ENCODE results near the gene PHACTR1. TPM values are rescaled to one million over a fixed set of nuclear protein-coding genes. Genes with fewer than 3 reads are reported as not detected.

The PHACTR1 gene
- total RNA-seq, 1 donor from 2014 or later, result 8.5 TPM

- DNase-seq (ENCODE audit: low read depth), result peak; percentile 8
- Mint-ChIP-seq H3K36me3 (ENCODE audit: low read depth, unreplicated experiment) (no peaks in the 10 kb centered on the region), H3K27ac (ENCODE audit: unreplicated experiment) (no peak overlapping the region), H3K27me3 (ENCODE audit: low read depth, unreplicated experiment) (peaks cover 44% of the 10 kb centered on the region), H3K4me1 (ENCODE audit: low read depth, unreplicated experiment) (peaks cover 1% of the 10 kb centered on the region), H3K9me3 (ENCODE audit: unreplicated experiment) (no peaks in the 10 kb centered on the region), H3K4me3 (ENCODE audit: unreplicated experiment) (peak overlapping the region; percentile 79)
- TF ChIP-seq CTCF (IDR thresholded peaks at IDR 0.05; ENCODE audit: insufficient read depth, low read depth, low read length) (no peak), EZH2 (IDR thresholded peaks at IDR 0.05; ENCODE audit: insufficient read depth, low read length) (no peak)
- H3K4me3 ChIP-seq (ENCODE audit: insufficient read depth, low read depth, low read length), result no peak overlapping the region
- no peak for FAIRE-seq
- H2AFZ ChIP-seq (ENCODE audit: low read depth, low read length), result peak overlapping the region; percentile 35
- H3K9ac ChIP-seq (ENCODE audit: low read length), result no peak overlapping the region
- H3K27me3 ChIP-seq (ENCODE audit: insufficient read depth, low read length), result peaks cover 17% of the 10 kb centered on the region
- H3K4me1 ChIP-seq (ENCODE audit: insufficient read depth, low read length), result no peaks in the 10 kb centered on the region
- H3K27ac ChIP-seq (ENCODE audit: low read depth, low read length), result no peak overlapping the region
- H3K4me2 ChIP-seq (ENCODE audit: low read length), result peak overlapping the region; percentile 79
- no peaks in the 10 kb centered on the region for H3K36me3 ChIP-seq (ENCODE audit: insufficient read depth, low read length)
- no peaks in the 10 kb centered on the region for H4K20me1 ChIP-seq (ENCODE audit: insufficient read depth, low read length)
- H3K9me3 ChIP-seq (ENCODE audit: insufficient read depth, low read depth, low read length), result no peaks in the 10 kb centered on the region
- no peaks in the 10 kb centered on the region for H3K79me2 ChIP-seq (ENCODE audit: insufficient read depth, low read length)
Measured at GRCh38 chr6:12748815-12749521, 32.4 kb downstream of the PHACTR1 start.

- peak overlapping the region; percentile 58 for H2AFZ ChIP-seq (ENCODE audit: low read depth, low read length)
- no peak overlapping the region for H3K27ac Mint-ChIP-seq (ENCODE audit: unreplicated experiment)
- H3K4me3 Mint-ChIP-seq (ENCODE audit: unreplicated experiment), result peak overlapping the region; percentile 91
- H3K27ac ChIP-seq (ENCODE audit: low read depth, low read length), result no peak overlapping the region
- no peaks in the 10 kb centered on the region for H3K9me3 Mint-ChIP-seq (ENCODE audit: unreplicated experiment)
- TF ChIP-seq CTCF (IDR thresholded peaks at IDR 0.05; ENCODE audit: insufficient read depth, low read depth, low read length), result no peak
- no peak for TF ChIP-seq EZH2 (IDR thresholded peaks at IDR 0.05; ENCODE audit: insufficient read depth, low read length)
- no peaks in the 10 kb centered on the region for H3K9me3 ChIP-seq (ENCODE audit: insufficient read depth, low read depth, low read length)
- no peaks in the 10 kb centered on the region for H3K79me2 ChIP-seq (ENCODE audit: insufficient read depth, low read length)
- FAIRE-seq (no peak), DNase-seq (ENCODE audit: low read depth) (no peak)
- H3K27me3 Mint-ChIP-seq (ENCODE audit: low read depth, unreplicated experiment), result peaks cover 44% of the 10 kb centered on the region
- no peaks in the 10 kb centered on the region for H4K20me1 ChIP-seq (ENCODE audit: insufficient read depth, low read length)
- no peaks in the 10 kb centered on the region for H3K36me3 ChIP-seq (ENCODE audit: insufficient read depth, low read length)
- peak overlapping the region; percentile 79 for H3K4me2 ChIP-seq (ENCODE audit: low read length)
- H3K4me1 Mint-ChIP-seq (ENCODE audit: low read depth, unreplicated experiment), result peaks cover 1% of the 10 kb centered on the region
- H3K4me3 ChIP-seq (ENCODE audit: insufficient read depth, low read depth, low read length), result no peak overlapping the region
- H3K36me3 Mint-ChIP-seq (ENCODE audit: low read depth, unreplicated experiment), result no peaks in the 10 kb centered on the region
- H3K4me1 ChIP-seq (ENCODE audit: insufficient read depth, low read length), result no peaks in the 10 kb centered on the region
- no peak overlapping the region for H3K9ac ChIP-seq (ENCODE audit: low read length)
- H3K27me3 ChIP-seq (ENCODE audit: insufficient read depth, low read length), result peaks cover 17% of the 10 kb centered on the region
Measured at GRCh38 chr6:12749531-12750379, 33.2 kb downstream of the PHACTR1 start.

Measured in astrocyte (in vitro differentiated cells and primary cell).